Activated naive CD4-positive, alpha-beta T cell treated with anti-CD3 and anti-CD28 coated beads, Interleukin-2, amount 50 U/mL, for 16 hours (primary cell): Measurements from ENCODE around the gene GPR157.
A peak's percentile ranks its signal among the peaks of the same experiment; 100 is the strongest.
"Not testable (repeated sequence)": the region's sequence is repeated elsewhere in the genome, so short reads cannot be mapped to it uniquely, and the experiment has no call there.

Experiments used
- DNase-seq: peaks from one replicate; pipeline ENCODE4 v3.0.0-alpha.2; 2020

The GPR157 gene

GRCh38 chr1:9115351-9116205, 13.3 kb downstream of the GPR157 start:
- no peak for DNase-seq

- DNase-seq = no peak
These were observed 15.7 kb downstream of the GPR157 start for GRCh38 chr1:9112961-9113880.

DNA sequence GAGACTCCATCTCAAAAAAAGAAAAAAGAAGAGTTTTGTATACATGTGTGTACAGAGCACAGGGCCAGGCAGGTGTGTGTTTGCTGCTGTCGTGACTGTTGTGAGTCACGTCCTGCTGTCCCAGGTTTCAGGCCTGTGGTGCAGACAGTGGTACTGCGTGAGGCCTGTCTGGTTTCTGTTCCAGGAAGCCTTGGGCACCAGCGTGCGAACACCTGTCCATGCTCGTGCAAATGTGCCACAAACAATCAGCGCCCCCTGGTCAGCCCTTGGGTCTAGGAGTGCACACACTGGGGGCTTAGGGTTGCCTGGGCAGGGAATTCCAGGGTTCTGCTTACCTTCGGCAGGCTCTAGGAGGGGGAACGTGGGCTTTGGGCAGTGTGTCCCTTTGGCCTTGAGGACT, 16.9 kb downstream of the GPR157 start:
- no peak for DNase-seq

GRCh38 chr1:9111357-9111691, 17.6 kb downstream of the GPR157 start:
- no peak for DNase-seq

DNA sequence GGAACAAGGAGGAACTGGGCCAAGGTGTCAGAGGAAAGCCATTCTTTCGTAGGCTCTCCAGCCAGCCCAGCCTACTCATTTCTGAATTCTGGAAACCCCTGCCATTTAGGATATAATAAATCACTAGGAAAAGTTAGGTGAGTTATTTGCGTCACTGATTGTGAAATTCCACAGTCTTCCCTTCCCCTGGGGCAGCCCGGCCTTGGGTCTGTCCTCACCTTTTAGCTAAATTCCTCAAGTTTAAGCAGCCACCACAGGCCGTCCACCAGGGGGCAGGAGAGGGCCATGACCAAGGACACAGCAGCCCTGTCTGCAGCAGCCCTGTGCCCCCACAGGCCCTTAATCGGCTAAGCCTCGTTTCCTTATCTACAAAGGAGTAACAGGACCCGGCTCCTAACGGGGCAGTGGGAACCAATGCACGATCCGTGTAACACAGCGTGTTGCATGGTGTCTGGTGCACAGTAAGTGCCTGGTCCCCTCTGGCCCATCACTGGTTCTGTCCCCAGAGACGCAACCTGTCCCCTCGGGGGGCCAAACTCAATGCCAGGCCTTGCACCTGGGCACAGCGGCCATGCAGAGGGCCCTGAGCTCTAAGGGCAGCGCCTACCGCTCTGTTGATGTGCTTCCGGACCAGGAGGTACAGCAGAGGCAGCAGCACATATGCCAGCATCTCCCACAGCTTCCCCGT, 18.1 kb downstream of the GPR157 start:
- peak; percentile 86 for DNase-seq

GRCh38 chr1:9108056-9108665, 20.7 kb downstream of the GPR157 start:
- DNase-seq = no peak

DNA sequence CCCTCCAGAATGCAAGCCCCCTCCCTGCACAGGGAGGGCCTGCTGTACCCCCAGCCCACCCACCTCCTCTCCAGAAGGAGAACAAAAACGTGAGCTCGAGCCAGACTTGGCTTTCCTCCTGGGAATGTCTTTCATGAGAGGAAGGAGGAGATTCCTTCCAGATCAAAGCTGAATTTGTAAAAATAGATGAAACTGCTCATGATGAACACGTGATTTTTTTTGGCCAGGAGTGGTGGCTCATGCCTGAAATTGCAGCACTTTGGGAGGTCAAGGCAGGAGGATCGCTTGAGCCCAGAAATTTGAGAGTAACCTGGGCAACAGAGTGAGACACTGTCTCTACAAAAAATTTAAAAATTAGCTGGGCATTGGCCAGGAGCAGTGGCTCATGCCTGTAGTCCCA, 21.8 kb downstream of the GPR157 start:
- no peak for DNase-seq

DNA sequence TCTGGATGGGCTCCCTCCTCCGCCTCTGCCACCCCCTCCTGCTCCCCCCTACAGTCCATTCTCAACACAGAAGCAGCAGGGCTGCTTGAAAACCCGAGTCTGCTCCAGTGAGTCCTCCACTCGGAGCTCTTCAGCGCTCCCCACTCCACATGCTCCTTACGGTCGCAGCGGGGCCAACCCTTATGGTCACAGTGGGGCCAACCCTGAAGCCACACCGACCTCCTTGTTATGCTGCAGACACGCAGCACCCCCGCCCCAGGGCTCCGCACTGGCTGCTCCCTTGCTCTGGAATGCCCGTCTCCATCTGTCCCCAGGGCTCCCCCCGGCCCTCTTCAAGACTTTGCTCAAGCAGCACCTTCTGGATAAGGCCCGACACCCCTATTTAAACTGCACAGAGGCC, 22.6 kb downstream of the GPR157 start:
- DNase-seq = no peak

- no peak for DNase-seq
These were observed 23.5 kb downstream of the GPR157 start for GRCh38 chr1:9105336-9105867.

- no peak for DNase-seq
These were observed 27.3 kb downstream of the GPR157 start for GRCh38 chr1:9101510-9102146.

DNA sequence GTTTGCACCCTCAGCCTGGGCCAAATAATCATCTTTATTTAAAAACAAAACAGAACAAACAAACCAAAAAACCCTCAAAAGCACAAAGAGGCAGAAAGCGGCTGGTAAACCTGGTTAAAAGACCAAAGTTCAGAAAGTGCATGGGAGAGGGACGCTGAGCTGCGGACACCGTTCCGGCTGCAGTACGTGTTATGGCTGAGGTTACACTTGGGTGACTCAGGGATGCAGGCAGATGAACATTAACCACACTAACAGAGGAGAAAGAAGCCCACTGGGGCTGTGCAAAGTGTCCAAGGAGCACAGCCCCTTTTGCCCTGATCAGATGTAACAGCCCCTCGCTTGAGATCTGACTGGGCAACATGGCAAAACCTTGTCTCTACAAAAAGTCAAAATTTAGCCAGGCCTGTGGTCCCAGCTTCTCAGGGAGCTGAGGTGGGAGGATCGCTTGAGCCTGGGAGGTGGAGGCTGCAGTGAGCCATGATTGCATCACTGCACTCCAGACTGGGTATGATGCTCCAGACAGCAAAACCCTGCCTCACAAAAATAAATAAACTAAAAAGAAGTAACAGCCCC, 28.3 kb downstream of the GPR157 start:
- no peak for DNase-seq

DNA sequence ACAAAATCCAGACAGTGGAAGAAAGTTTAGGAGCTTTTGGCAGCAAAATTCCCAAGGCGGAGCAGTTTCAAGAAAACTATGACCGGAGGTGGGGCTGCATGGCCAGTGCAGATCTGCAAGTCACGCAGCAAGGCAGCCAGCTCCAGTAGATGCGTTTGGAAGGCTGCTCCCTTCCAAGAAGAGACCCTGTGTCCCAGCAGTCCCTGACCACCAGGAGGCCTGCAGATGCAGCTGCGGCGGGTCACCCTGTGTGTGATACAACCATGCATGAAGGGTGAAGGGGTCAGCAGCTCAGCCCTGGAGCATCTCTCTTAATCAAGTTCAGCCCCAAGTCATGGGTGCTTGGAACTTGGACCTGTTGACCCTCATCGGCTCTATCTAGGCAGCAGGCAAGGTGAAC, 29.3 kb downstream of the GPR157 start:
- DNase-seq = no peak

DNA sequence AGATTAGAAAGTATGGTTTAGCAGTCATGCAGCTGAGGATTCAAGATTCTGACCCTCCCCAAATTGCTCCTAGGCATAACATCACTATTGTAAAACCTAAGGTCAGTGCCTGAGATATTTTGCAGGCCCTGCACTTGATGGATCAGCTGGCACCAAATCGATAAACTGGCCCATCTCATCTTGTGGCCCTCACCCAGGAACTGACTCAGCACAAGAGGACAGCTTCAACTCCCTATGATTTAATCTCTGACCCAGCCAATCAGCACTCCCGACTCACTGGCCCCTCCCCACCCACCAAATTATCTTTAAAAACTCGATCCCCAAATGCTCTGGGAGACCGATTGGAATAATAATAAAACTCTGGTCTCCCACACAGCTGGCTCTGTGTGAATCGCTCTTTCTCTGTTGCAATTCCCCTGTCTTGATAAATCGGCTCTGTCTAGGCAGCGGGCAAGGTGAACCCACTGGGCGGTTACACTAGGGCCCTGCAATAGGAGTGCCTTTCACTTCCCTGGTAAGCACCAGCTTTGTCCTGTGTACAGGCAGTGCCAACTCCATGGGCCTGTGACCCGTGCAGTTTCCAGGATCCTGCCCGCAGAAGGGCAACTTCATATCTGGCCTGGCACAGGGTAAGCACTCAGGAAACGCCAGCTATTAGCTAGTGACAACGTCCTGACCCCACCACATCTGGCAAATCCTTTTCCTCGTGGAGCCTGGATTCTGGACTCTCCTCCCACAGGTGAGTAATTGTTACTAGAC, 30.8 kb downstream of the GPR157 start:
- DNase-seq = no peak

DNA sequence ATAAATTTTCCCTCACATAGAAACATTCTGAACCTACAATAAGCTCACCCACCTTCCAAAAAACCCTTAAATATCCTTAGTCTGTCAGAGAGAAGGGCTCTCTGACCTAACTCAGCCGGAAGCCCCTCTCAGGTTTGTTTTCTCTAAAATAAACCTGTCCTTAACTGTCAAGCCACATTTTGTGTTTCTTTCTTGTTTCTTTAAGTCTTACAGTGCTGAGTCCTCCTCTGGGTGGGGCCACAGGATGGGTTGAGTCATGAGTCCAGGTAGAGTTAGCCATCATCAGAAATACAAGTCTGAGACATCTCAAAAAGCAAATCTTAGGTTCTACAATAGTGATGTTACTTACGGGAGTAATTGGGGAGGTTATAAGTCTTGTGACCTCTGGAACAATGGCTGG, 33.1 kb downstream of the GPR157 start:
- DNase-seq = no peak

- DNase-seq = not testable (repeated sequence)
These were observed 34.8 kb downstream of the GPR157 start for GRCh38 chr1:9093996-9094595.

DNA sequence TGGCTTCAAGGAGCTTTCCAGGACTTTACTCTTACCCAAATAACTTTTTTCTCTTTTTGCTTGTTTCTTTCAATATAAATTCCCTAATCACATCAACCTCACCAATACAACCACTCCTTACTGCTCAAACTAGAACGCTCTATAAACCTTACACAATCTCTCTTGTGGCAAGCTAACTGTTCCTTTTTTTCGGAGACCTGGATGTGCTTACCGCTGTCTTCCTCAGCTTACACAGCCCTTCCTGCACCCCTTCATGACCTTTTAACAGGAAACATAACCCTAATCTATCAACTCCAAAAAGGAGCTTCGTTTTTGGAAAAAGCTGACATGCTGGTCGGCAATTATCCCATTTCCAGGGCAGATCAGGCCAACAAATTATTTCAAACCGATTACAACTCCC, 35.3 kb downstream of the GPR157 start:
- no peak for DNase-seq

DNA sequence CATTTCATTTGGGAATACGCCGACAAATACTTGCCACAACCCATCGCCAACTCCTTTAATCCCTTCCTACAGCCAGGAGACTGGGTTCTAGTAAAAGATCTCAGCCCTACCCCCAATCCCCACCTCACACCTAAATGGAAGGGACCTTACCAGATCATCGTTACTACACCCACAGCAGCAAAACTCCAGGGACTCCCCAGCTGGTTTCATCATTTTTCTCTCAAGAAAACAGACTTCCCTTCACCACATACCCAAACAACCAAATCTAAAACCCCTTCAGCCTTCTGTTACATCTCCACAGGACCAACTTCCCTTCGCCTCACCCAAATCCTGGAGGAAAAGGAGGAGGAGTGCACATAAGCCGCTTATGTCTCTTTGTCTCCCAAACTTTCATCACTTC, 35.8 kb downstream of the GPR157 start:
- no peak for DNase-seq

DNA sequence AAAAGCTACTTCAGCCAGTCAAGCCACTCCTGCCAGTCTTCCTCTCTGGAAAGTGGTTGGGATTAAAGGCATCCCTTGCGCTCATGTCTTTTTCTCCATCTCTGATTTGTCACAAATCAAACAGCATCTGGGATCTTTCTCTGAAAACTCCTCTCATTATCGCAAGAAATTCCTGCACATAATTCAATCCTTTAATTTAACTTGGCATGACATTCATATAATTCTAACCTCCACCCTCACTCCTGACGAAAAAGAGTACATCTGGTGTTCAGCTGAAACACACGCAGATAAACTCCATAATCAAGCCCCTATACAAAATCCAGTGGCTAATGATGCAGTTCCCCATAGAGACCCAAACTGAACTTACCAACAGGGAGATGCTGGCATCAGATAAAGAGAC, 40.1 kb downstream of the GPR157 start:
- DNase-seq = no peak

DNA sequence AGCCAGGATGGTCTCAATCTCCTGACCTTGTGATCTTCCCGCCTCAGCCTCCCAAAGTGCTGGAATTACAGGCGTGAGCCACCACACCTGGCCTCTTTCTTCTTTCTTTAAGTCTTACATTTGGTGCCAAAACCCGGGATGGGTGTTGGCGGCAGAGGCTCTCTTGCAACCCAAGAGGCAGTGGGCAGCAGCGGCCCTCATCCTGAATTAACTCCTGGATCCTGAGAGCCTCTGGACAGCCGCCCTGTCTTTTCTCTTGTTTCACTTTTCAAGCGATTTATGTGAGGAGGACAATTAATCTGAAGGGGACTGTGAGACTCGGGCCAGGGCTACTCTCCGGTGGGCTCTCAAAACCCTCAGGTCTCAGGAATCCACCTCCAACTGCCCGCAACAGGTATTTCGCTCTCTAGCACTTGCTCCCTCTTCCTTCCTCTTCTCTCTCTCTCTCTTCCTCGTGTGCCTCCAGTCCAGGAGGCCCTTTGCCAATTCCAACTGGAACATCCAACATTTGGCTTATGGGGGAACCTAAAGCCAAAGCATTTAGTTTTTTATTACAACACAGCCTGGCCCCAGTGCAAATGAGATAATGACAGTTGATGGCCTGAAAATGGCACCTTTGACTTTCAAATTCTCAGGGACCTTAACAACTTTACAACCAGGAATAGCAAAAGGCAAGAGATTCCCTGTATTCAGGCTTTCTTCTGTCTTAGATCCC, 41.3 kb downstream of the GPR157 start:
- DNase-seq = no peak

DNA sequence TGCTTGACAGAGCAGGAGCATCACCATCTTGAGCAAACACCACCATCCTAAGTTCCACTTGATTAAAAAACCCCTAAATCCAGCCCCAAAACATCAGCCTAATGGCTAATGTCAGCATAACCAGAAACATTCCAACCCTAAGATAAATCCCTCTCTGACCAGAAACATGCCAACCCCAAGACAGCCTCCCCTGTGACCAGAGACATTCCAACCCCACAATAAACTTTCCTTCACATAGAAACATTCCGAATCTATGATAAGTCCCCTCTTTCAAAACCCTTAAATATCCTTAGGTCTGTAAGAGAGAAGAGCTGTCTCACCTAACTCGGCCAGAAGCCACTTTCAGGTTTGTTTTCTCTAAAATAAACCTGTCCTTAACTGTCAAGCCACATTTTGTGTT, 42.1 kb downstream of the GPR157 start:
- no peak for DNase-seq
